SKM-1 treated with dmso at 0.1 percent for 144 hours (cell line): ENCODE measurements around the gene KIAA0825.

Experiments used
- DNase-seq: peaks from one replicate; lab custom pipeline; 2025; ENCODE audit not compliant: unreplicated experiment; lab: John Stamatoyannopoulos, UW

The KIAA0825 gene

DNA sequence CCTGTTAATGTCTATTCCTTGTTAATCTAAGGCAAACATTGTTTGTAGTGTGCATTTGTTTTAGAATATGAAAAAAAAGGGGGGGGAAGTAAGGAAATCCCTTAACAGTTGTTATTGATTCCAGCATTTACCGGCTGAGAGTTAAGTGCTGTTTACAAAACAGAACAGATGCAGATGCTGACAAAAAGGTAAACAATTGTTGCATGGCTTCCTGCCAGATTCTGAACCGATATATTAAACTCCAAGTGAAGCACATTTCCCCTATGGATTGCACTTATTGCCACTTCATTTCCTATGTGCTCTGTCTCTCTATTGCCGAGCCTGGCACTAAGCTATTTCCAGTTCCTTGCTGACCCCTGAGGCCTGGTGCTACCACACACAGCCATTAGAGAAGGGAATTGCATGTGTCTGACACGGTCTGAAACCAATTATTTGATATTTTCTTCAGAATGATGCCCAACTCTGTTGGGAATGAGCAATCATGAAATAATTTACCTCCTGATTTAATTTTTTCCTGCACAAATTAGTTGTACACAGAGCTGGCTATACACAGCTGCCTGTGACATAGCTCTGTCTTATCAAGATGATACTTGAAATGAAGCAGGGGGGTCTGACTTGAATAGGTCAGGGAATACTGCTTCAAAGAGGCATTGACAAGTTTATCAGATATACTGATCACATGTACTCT is 109.8 kb downstream of the KIAA0825 start:
- DNase-seq, result no peak

GRCh38 chr5:94505327-94506068 is 112.9 kb downstream of the KIAA0825 start:
- no peak for DNase-seq

DNA sequence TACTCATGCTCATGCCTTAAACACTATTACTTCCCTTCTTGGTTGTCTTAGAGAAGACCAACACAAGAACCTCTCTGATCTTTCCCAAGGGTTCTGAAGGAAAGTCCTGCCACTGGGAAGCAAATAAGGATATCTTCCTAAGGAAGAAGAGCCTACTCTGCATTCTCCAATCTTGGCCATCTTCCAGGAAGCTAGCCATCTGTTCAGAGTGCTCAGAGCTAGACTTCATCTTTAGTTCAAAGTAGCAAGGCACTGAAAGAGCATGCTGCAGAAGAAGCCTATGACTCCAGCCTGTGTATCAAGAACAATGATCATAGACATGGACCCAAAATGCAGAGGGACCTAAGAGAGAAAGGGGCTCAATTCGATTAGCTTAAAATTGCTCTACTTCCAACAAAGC is 114.7 kb downstream of the KIAA0825 start:
- no peak for DNase-seq

DNA sequence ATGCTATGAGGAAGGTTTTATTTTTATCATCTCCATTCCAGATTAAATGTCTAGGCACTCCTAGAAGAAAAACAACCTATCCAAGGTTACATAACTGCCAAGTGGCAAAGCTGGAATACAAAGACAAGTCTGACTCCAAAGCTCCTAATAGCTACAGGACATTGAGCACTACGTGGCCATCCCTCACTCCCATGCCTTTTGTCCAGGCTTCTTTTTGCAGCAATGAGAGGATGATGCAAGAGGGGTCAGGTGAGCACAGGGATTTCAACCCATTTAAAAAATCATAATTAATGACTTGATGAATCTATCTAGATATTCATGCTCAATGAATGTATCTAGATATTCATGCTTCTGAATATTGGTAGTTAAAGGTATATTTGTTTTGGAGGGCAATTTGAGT is 117.0 kb downstream of the KIAA0825 start:
- DNase-seq, result no peak

DNA sequence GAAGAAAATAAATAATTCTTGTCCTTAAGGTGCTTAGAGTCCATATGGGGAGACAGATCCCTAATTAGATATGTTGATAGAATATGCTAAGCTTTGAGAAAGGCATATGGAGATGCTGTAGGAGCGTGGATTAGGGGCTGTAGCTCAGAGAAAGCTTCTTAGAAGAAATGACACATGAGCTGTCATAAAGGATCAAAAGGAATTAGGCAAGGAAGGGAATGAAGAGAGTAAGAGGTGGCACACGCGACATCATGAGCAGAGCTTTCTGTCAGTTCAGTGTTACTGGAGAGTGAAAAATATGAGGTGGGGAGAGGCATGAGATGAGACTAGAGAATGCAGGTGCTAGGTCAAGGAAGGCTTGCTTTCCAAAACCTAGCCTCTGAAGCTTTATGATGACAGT is 118.6 kb downstream of the KIAA0825 start:
- DNase-seq, result no peak

- no peak for DNase-seq
These were observed 120.2 kb downstream of the KIAA0825 start for GRCh38 chr5:94498199-94498598.

DNA sequence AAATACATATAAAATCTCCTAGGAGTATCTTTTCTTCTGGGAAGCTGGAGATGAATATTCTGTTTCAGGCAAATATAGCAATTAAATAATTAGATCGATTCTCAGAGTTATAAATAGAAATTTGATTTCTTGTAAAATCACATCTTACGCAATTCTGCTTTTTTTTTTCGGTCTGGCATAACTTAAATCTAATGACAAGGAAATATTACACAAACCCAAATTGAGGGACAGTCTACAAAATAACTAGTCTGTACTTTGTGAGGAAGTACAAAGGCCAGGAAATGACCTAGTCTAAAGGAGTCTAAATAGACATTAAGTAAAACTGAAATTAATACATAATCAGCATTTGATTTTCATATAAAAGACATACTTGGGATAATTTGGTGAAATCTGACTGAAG is 133.3 kb downstream of the KIAA0825 start:
- no peak for DNase-seq

GRCh38 chr5:94481059-94481458 is 137.3 kb downstream of the KIAA0825 start:
- DNase-seq, result no peak

GRCh38 chr5:94480486-94480885 is 137.9 kb downstream of the KIAA0825 start:
- no peak for DNase-seq

DNA sequence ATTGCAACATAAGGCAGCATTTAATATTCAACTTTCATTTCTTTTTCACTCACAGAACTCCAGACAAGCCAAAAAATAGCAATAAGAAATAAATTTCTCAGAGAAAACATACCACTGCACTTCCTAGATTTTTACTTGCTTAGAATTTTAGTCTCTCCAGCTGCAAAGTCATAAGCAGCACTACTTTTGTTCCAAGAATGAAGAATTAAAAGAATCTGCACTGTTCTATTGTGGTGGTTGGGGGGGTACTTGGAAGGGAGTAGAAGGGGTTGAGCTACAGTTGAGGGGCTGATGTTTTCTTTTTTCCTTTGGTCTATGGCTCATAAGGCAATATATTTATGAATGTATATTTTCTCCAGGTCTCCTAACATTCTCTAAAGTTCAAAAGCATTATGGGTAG is 144.5 kb downstream of the KIAA0825 start:
- DNase-seq, result no peak

DNA sequence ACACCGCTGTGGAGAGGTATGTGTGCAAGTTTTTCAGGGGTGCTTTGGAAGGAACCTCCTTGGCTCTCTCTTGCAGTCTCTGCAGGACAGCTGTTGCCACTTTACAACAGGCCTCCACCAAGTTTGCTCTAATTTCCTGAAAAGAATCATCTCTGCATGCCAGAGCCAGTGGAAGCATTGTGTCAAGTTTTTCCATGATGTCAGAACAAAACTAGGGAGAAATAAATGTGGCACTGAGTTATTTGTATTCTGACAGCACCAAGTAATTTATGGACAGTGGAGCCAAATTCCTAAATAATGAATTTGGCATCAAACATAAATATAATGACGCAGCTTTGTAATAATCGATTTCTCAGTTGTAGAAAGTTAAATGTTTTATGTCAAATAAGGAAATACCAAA is 146.9 kb downstream of the KIAA0825 start:
- DNase-seq, result no peak

DNA sequence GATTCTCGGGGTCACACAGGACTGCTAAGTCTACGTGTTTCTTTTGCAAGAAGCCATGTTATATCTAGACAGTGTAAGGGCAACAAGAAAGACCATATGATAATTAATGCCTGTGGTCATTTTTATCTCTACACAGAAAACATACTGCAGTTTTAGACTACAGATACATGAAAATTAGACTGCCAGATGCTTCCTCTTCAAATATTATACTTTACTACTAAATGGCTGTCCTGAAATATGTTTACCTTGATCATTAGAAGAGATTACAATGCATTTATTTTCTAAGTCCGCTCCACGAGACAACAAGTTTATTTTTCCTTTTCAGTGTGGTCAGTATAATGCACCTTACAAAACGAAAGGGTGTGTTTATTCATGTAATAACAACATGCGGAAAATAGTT is 147.6 kb downstream of the KIAA0825 start:
- no peak for DNase-seq

GRCh38 chr5:94469894-94470329 is 148.5 kb downstream of the KIAA0825 start:
- no peak for DNase-seq

DNA sequence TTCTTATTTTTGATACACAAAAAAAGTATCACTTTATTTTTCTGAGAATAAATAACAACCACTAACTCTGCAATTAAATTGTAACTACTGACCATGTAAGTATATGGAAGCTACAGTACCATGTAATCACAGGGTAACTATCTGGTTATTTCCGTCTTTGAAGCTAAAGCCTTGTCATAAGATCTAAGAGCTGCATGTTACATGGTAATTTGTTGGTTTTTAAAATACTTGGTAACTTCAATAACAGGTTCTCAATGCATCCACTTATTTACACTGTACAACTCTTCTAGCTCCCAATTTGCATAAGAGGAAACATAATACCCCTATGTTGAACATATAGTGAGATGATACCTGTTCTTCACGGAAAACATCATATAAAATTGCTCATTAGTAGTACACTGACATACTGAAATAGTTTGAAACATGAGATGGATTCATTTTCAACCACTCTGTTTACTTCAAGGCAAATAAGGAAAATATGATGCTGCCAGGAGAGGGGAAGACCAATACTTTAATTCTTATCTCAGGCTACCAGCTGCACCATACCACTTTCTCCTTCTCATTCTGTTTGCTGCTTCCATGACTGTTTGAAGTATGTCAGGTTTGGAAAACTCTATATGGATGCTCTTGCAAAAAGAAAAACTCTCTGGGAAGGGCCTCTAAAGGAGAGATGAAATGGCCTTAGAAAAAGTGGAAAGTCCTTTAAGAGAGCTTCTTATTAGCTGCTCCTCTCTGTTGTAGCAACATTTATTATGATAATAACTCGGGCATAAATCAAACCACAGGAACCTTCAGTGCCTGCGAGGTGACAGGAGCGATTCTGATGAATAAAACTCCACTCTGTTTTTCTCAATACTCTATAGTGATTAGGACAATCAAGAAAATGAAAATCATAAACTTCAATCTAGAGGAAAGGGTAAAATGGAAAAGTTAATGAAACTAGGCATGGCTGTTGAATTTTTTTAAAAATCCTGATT is 150.2 kb downstream of the KIAA0825 start:
- no peak for DNase-seq

DNA sequence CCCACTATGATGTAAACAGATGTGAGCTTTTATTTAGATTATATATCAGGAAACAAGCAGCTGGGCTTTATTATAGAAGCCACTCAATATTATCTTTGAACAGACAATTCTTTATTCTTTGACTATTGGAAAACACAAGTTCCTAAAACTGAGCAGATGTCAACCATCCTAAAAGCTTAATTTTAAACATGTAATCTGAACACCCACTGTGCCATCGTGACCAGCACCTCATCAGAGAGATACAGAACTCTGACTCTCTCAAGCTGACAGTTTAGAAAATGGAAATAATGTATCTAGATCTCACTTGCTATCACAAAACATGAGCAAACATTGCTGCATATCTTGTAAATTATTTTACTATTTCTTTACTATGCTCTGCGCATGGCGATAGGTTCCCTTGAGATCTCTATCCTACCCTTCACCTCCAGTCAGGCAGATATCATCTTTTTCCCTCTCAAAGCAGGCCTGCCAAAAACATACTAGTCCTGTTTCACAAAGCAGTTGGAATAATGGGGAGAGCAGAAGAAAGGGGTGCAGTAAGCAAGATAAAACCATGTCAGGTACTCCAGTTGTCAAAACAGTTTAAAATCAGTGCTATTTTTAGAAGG is 151.0 kb downstream of the KIAA0825 start:
- DNase-seq, result no peak

DNA sequence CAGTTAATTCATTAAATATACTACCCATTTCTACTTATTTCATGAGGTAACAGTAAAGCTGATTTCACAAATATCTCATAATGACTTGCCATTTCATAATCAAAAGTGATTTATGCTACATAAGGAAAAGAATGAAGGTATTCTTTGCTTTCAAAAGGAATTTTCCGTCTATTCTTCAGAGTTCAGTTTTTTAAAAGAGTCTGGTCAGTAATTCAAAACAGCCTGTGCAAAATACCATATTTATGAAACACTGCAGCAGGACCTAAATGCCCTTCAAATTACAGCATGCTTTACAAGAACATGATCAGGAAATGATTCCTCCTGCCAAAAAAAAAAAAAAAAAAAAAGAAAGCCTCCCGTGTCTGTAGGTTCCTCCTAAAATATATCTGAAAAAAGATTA is 154.7 kb downstream of the KIAA0825 start:
- no peak for DNase-seq

GRCh38 chr5:94461131-94461530 is 157.3 kb downstream of the KIAA0825 start:
- no peak for DNase-seq

- no peak for DNase-seq
These were observed 158.5 kb downstream of the KIAA0825 start for GRCh38 chr5:94459915-94460314.

DNA sequence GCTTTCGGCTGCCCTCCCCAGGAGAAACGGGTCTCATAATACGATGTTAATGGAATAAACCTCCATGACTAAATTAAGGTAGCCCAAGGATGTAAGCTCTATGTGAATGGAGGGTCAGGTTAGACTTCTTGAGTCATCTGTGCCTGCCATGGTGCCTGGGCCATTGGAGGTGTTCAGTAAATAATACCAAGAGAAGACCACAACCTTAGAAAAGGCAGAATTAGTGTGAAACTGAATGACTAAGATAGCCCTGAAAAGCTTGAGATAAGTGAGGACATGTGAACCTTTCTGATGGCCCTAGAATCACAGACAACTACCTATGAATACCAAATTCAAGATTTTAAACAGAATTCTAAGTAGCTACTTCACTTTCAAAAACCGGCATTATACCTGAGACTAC is 160.6 kb downstream of the KIAA0825 start:
- DNase-seq, result no peak

DNA sequence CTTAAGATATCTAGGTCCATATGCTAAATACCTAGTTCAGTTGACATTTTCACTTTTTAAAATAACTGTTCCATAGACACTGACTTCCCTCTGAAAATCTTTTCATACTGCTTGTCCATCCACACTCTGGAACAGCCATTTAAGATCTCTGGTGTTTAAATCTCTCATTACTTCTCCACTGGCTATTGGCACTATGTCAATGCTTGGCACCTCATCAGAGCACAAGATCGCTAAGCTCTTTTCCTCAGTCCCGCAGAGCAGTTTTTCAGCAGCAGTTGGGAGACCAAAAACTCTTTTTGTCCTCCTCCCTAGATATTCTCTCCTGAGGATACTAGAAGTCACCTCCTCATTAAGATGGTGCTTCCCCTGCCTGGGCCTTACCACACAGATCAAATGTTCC is 172.7 kb downstream of the KIAA0825 start:
- no peak for DNase-seq

- DNase-seq, result no peak
These were observed 175.4 kb downstream of the KIAA0825 start for GRCh38 chr5:94442991-94443390.
